ENCODE measurements around the gene ZNF112.
A peak's percentile ranks its signal among the peaks of the same experiment; 100 is the strongest.

Gene ZNF112

GRCh38 chr19:44280916-44281315, 75.6 kb downstream of the ZNF112 start:
- DNase-seq (ENCODE audit: low read depth): peak; percentile 71

- no peak for DNase-seq (ENCODE audit: low read depth)
Observed at GRCh38 chr19:44278181-44278690, 78.2 kb downstream of the ZNF112 start.

GRCh38 chr19:44277331-44277730, 79.1 kb downstream of the ZNF112 start:
- no peak for DNase-seq (ENCODE audit: low read depth)

Data from CMK (cell line).